NB4 (cell line): ENCODE measurements around the gene MBOAT1.

Experiments used
- DNase-seq: peaks from one replicate; pipeline ENCODE4 v3.0.0; 2010; ENCODE audit warnings: low read depth
- H3K4me3 ChIP-seq: one replicate; pipeline ENCODE4 v1.5.1; 2011; ENCODE audit warnings: mild to moderate bottlenecking, low read depth, low read length, moderate library complexity
- MYC ChIP-seq: IDR thresholded peaks from 2 replicates; pipeline ENCODE4 v1.6.1; 2011; ENCODE audit warnings: low read depth, low read length
- POLR2A ChIP-seq: IDR thresholded peaks from 2 replicates; pipeline ENCODE4 v1.6.1; 2011; ENCODE audit warnings: mild to moderate bottlenecking; ENCODE audit not compliant: insufficient read length; ENCODE audit errors: extremely low read depth
- TF ChIP-seq, protein P1 (sequence below): IDR thresholded peaks from one replicate; pipeline ENCODE4 v1.5.1; 2012; ENCODE audit warnings: low read depth, low read length
- TF ChIP-seq, protein P2 (sequence below): IDR thresholded peaks from 2 replicates; pipeline ENCODE4 v1.6.1; 2011; ENCODE audit warnings: low read depth, low read length

The MBOAT1 gene

GRCh38 chr6:20169786-20170185, 42.5 kb downstream of the MBOAT1 start:
- TF ChIP-seq, protein P1, sequence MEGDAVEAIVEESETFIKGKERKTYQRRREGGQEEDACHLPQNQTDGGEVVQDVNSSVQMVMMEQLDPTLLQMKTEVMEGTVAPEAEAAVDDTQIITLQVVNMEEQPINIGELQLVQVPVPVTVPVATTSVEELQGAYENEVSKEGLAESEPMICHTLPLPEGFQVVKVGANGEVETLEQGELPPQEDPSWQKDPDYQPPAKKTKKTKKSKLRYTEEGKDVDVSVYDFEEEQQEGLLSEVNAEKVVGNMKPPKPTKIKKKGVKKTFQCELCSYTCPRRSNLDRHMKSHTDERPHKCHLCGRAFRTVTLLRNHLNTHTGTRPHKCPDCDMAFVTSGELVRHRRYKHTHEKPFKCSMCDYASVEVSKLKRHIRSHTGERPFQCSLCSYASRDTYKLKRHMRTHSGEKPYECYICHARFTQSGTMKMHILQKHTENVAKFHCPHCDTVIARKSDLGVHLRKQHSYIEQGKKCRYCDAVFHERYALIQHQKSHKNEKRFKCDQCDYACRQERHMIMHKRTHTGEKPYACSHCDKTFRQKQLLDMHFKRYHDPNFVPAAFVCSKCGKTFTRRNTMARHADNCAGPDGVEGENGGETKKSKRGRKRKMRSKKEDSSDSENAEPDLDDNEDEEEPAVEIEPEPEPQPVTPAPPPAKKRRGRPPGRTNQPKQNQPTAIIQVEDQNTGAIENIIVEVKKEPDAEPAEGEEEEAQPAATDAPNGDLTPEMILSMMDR, result no peak
- TF ChIP-seq MYC (no peak), POLR2A (no peak)
- TF ChIP-seq, protein P2, sequence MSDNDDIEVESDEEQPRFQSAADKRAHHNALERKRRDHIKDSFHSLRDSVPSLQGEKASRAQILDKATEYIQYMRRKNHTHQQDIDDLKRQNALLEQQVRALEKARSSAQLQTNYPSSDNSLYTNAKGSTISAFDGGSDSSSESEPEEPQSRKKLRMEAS, result no peak
- peak; percentile 40 for DNase-seq
- peak overlapping the region; percentile 8 for H3K4me3 ChIP-seq

GRCh38 chr6:20169119-20169557, 43.1 kb downstream of the MBOAT1 start:
- peak; percentile 93 for DNase-seq
- TF ChIP-seq, protein P1, result no peak
- peak overlapping the region; percentile 8 for H3K4me3 ChIP-seq

GRCh38 chr6:20168690-20169089, 43.6 kb downstream of the MBOAT1 start:
- peak; percentile 13 for DNase-seq
- H3K4me3 ChIP-seq, result no peak overlapping the region
- no peak for TF ChIP-seq POLR2A
- TF ChIP-seq, protein P1, result no peak
- TF ChIP-seq, protein P2, result no peak
- no peak for TF ChIP-seq MYC

GRCh38 chr6:20167601-20168000, 44.7 kb downstream of the MBOAT1 start:
- TF ChIP-seq POLR2A (no peak), MYC (no peak)
- TF ChIP-seq, protein P2, result no peak
- TF ChIP-seq, protein P1, result no peak

GRCh38 chr6:20166210-20166609, 46.1 kb downstream of the MBOAT1 start:
- DNase-seq, result no peak
- no peak overlapping the region for H3K4me3 ChIP-seq
- TF ChIP-seq, protein P2, result no peak
- TF ChIP-seq MYC (no peak), POLR2A (no peak)
- TF ChIP-seq, protein P1, result no peak

More at GRCh38 chr6:20167601-20168000, 44.7 kb downstream of the MBOAT1 start:
- no peak for DNase-seq
- no peak overlapping the region for H3K4me3 ChIP-seq

- no peak for DNase-seq
- TF ChIP-seq MYC (no peak), POLR2A (no peak)
- TF ChIP-seq, protein P2, result no peak
- TF ChIP-seq, protein P1, result no peak
- no peak overlapping the region for H3K4me3 ChIP-seq
Observed at GRCh38 chr6:20162515-20162914, 49.8 kb downstream of the MBOAT1 start.
